Measurements from ENCODE around the gene NCAM2.

The NCAM2 gene

DNA sequence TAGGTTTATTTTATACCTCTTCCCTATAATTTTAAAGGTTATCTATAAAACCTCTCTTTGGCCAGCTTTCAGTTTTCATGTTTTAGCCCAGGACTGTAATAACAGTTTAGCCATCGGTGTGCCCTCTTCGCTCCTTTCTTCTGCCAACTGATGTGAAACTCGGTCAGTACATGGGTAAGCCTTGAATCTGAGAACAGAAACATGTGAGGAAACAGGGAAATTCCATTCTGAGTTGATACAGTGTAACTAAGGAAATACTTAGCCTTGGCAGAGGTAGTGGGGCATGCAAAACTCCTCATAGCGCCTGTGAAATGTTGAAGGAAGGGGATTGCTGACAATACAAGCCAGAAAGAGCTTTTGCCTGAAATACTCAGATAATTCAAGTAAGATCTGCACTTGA, 465.2 kb downstream of the NCAM2 start:
- TF ChIP-seq ZBTB7A (IDR thresholded peaks at IDR 0.05; ENCODE audit: low read depth) (no peak), EGR1 (IDR thresholded peaks at IDR 0.05) (no peak), FOXM1 (IDR thresholded peaks at IDR 0.05; ENCODE audit: borderline replicate concordance, low read depth) (no peak), USF1 (IDR thresholded peaks at IDR 0.05) (no peak), REST (IDR thresholded peaks at IDR 0.05; ENCODE audit: low read depth) (no peak), TAF1 (IDR thresholded peaks at IDR 0.05; ENCODE audit: low read depth) (no peak), CREB1 (IDR thresholded peaks at IDR 0.05; ENCODE audit: low read depth) (no peak), RAD21 (IDR thresholded peaks at IDR 0.05; ENCODE audit: low read depth) (no peak), CEBPB (IDR thresholded peaks at IDR 0.05) (no peak)

DNA sequence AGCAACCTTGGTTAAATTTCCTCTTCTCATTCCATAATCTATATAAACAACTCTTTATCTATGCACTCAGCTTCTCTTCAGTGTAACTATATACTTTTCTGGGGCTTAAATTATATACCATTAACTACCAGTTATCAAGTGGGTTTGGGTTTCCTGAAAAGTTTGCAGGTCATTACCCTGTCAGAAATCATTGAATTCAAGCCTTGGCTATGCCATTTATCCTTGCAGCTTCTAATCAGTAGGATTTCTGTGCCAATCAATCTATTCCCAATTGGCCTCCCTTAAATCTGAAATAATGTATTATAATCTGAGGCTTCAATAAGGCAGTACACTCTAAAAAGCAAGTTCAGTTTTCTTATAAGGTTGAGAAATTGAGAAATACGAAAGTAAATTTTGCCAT, 466.5 kb downstream of the NCAM2 start:
- TF ChIP-seq CREB1 (IDR thresholded peaks at IDR 0.05; ENCODE audit: low read depth) (no peak), TEAD4 (IDR thresholded peaks at IDR 0.05) (no peak), REST (IDR thresholded peaks at IDR 0.05; ENCODE audit: low read depth) (no peak), EGR1 (IDR thresholded peaks at IDR 0.05) (no peak), ZBTB7A (IDR thresholded peaks at IDR 0.05; ENCODE audit: low read depth) (no peak), FOXM1 (IDR thresholded peaks at IDR 0.05; ENCODE audit: borderline replicate concordance, low read depth) (no peak), EP300 (IDR thresholded peaks at IDR 0.05; ENCODE audit: borderline replicate concordance) (no peak), YY1 (IDR thresholded peaks at IDR 0.05; ENCODE audit: low read depth) (no peak), NFIC (IDR thresholded peaks at IDR 0.05) (no peak), USF1 (IDR thresholded peaks at IDR 0.05) (no peak), RAD21 (IDR thresholded peaks at IDR 0.05; ENCODE audit: low read depth) (no peak), TCF12 (IDR thresholded peaks at IDR 0.05; ENCODE audit: low read depth) (no peak), CEBPB (IDR thresholded peaks at IDR 0.05) (no peak), TAF1 (IDR thresholded peaks at IDR 0.05; ENCODE audit: low read depth) (no peak)
- TF ChIP-seq, protein P1, sequence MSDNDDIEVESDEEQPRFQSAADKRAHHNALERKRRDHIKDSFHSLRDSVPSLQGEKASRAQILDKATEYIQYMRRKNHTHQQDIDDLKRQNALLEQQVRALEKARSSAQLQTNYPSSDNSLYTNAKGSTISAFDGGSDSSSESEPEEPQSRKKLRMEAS (IDR thresholded peaks at IDR 0.05) = no peak

DNA sequence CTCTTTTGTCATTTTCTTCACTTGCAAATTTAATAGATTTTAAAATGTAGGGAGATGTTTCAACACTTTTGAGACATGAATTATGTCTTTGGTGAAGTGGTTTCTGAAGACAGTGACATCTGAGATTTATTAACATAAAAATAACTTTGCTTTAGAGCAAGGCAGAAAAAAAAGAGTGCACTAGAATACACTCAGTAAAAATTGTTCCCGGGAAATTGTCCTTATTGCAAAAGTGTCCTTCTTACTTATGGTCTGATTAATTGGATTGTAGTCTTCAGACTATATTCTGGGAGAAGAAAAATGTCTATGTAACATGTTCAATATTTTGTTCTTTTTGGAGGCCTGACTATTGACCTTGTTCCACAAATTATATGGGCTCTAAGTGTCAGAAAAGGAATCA, 468.5 kb downstream of the NCAM2 start:
- no peak for TF ChIP-seq TCF12 (IDR thresholded peaks at IDR 0.05; ENCODE audit: low read depth)
- TF ChIP-seq CREB1 (IDR thresholded peaks at IDR 0.05; ENCODE audit: low read depth) = no peak
- TF ChIP-seq, protein P1 (IDR thresholded peaks at IDR 0.05) = no peak
- TF ChIP-seq EP300 (IDR thresholded peaks at IDR 0.05; ENCODE audit: borderline replicate concordance) = no peak
- no peak for TF ChIP-seq NFIC (IDR thresholded peaks at IDR 0.05)
- TF ChIP-seq EGR1 (IDR thresholded peaks at IDR 0.05) = no peak
- TF ChIP-seq USF1 (IDR thresholded peaks at IDR 0.05) = no peak
- TF ChIP-seq RAD21 (IDR thresholded peaks at IDR 0.05; ENCODE audit: low read depth) = no peak
- TF ChIP-seq REST (IDR thresholded peaks at IDR 0.05; ENCODE audit: low read depth) = no peak
- TF ChIP-seq CEBPB (IDR thresholded peaks at IDR 0.05) = no peak
- no peak for TF ChIP-seq FOXM1 (IDR thresholded peaks at IDR 0.05; ENCODE audit: borderline replicate concordance, low read depth)
- no peak for TF ChIP-seq YY1 (IDR thresholded peaks at IDR 0.05; ENCODE audit: low read depth)
- no peak for TF ChIP-seq TEAD4 (IDR thresholded peaks at IDR 0.05)
- TF ChIP-seq TAF1 (IDR thresholded peaks at IDR 0.05; ENCODE audit: low read depth) = no peak

DNA sequence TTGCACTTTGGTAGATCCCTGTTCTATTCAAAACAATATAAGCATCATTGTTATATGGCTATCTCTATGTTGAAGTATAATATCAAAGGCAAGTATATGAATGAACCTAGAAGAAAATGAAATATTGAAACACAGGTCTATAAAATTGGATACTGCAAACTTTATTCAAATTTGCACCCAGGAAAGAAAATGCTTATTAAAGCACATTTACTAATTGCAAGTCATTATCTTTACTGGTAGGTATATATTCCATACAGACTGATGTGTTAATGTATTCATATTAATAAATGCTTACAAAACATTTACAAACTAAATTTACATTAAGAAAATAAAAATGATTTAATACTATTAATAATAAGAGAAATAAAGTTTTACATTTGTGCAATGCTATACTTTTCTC, 469.8 kb downstream of the NCAM2 start:
- TF ChIP-seq CEBPB (IDR thresholded peaks at IDR 0.05) = no peak
- no peak for TF ChIP-seq TEAD4 (IDR thresholded peaks at IDR 0.05)
- no peak for TF ChIP-seq FOXM1 (IDR thresholded peaks at IDR 0.05; ENCODE audit: borderline replicate concordance, low read depth)
- no peak for TF ChIP-seq YY1 (IDR thresholded peaks at IDR 0.05; ENCODE audit: low read depth)
- TF ChIP-seq EP300 (IDR thresholded peaks at IDR 0.05; ENCODE audit: borderline replicate concordance) = no peak
- TF ChIP-seq ZBTB7A (IDR thresholded peaks at IDR 0.05; ENCODE audit: low read depth) = no peak
- TF ChIP-seq EGR1 (IDR thresholded peaks at IDR 0.05) = no peak
- no peak for TF ChIP-seq REST (IDR thresholded peaks at IDR 0.05; ENCODE audit: low read depth)
- TF ChIP-seq RAD21 (IDR thresholded peaks at IDR 0.05; ENCODE audit: low read depth) = no peak
- TF ChIP-seq TAF1 (IDR thresholded peaks at IDR 0.05; ENCODE audit: low read depth) = no peak
- no peak for TF ChIP-seq TCF12 (IDR thresholded peaks at IDR 0.05; ENCODE audit: low read depth)
- TF ChIP-seq, protein P1 (IDR thresholded peaks at IDR 0.05) = no peak
- no peak for TF ChIP-seq CREB1 (IDR thresholded peaks at IDR 0.05; ENCODE audit: low read depth)
- no peak for TF ChIP-seq USF1 (IDR thresholded peaks at IDR 0.05)
- TF ChIP-seq NFIC (IDR thresholded peaks at IDR 0.05) = no peak
